Ramos (cell line): ENCODE results near the gene PLEKHG5.

Source experiments
- in situ Hi-C: fragments of 300-500 bp; cut with MboI; formaldehyde crosslinking; loops from one replicate; pipeline ENCODE4 v1.14.3; 2022; ENCODE audit warnings: low sequenced_read_pairs; ENCODE audit not compliant: unreplicated experiment

PLEKHG5 gene, protein sequence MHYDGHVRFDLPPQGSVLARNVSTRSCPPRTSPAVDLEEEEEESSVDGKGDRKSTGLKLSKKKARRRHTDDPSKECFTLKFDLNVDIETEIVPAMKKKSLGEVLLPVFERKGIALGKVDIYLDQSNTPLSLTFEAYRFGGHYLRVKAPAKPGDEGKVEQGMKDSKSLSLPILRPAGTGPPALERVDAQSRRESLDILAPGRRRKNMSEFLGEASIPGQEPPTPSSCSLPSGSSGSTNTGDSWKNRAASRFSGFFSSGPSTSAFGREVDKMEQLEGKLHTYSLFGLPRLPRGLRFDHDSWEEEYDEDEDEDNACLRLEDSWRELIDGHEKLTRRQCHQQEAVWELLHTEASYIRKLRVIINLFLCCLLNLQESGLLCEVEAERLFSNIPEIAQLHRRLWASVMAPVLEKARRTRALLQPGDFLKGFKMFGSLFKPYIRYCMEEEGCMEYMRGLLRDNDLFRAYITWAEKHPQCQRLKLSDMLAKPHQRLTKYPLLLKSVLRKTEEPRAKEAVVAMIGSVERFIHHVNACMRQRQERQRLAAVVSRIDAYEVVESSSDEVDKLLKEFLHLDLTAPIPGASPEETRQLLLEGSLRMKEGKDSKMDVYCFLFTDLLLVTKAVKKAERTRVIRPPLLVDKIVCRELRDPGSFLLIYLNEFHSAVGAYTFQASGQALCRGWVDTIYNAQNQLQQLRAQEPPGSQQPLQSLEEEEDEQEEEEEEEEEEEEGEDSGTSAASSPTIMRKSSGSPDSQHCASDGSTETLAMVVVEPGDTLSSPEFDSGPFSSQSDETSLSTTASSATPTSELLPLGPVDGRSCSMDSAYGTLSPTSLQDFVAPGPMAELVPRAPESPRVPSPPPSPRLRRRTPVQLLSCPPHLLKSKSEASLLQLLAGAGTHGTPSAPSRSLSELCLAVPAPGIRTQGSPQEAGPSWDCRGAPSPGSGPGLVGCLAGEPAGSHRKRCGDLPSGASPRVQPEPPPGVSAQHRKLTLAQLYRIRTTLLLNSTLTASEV

DNA sequence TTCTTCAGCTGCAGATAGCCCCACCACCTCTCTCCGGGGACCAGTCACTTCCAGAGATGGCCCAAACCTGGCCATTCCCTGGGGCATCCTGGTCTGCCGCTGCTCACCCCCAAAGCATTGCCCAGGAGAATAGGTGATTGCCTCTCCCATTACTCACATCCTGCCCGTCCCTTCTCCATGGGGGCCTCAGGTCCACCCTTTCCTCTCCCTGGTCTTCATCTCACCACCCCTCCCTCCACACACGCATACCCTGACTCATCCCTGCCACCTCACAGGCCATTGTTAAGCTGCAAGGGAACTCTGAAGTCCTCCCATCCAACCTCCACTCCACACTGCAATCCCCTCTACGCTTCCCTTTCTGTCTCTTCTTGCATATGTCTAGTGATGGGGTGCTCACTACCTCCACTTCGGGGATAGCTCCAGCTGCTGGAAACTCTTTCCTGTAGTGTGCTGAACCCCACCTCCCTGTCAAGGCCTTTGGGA, at the start of gene PLEKHG5:
PLEKHG5 (minus strand) TSS at position 188 of the 483 bp plus-strand sequence. CDS start 14,096 bp downstream, outside the sequence.
- in situ Hi-C loops, result loop anchor here (25.0 kb wide), 2 partner anchors 146 to 721 kb away; no protein-coding TSS in a partner anchor

DNA sequence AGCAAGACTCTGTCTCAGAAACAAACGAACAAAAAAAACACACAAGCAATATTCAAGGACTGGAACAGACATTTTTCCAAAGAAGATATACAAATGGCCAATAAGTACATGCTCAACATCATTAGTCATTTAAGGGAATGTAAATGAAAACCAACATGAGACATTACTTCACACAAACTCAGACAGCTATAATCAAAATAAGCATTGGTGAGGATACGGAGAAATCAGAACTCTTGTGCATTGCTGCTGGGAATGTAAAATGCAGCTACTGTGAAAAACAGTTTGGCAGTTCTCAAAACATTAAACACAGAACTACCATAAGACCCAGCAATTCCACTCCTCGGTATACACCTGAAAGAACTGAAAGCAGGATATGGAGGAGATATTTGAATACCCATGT, 47.5 kb upstream of the PLEKHG5 start:
- in situ Hi-C loops, result no loop called here

DNA sequence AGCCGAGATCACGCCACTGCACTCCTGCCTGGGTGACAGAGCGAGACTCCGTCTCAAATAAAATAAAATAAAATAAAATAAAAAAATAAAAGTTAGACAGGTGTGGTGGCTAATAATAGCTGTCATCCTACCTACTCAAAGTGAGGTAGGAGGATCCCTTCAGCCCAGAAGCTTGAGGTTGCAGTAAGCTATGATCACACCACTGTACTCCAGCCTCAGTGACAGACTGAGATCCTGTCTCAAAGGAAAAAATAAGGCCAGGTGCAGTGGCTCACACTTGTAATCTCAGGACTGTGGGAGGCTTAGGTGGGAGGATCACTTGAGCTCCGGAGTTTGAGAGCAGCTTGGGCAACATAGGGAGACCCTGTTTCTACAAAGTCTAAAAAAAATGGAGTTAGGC, 44.8 kb upstream of the PLEKHG5 start:
- in situ Hi-C loops, result no loop called here

DNA sequence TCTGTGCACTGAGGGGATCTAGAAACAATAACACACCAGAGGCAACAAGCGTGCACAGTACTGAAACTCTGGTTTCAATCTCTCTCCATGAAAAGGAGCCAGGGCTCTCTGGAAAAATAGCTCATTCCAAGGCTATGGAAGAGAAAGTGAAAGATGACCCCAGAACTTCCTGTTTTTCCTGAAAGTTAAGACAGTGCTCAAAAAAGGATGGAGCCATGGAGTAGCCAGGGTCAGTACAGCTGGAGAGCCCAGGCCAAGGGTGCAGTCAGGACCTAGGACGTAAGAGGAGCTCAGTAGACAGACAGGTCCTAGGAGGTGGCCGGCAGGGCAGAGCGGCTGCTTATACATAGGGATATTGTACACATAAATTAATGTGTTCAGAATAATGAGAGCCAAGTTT, 43.7 kb upstream of the PLEKHG5 start:
- in situ Hi-C loops, result no loop called here

DNA sequence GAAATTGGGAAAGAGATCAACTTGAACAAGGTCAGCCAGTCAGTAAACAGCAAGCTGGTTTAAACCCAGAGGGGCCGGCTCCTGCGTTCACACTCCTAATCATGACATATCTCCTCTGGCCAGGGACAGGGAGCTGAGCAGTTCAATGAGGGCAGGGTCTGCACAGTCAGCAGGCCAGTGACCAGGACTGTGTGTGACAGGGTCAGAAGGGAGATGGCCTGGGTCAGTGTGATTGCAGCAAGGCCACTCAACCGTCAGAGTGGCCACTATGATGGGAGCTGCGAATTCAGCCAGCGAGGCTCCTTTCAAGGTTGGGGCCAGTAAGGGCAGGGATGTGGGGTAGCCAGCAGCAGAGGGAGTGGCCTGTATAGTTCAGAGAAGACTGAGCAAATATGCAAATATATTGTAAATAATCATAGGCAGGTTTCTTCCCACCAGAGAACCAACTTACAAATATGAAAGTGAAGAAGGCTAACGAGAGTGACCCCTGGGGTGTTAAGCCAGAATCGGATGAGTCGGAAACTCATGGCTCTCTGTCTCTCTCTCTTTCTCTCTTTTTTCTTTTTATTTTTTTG, 42.9 kb upstream of the PLEKHG5 start:
- in situ Hi-C loops, result no loop called here

DNA sequence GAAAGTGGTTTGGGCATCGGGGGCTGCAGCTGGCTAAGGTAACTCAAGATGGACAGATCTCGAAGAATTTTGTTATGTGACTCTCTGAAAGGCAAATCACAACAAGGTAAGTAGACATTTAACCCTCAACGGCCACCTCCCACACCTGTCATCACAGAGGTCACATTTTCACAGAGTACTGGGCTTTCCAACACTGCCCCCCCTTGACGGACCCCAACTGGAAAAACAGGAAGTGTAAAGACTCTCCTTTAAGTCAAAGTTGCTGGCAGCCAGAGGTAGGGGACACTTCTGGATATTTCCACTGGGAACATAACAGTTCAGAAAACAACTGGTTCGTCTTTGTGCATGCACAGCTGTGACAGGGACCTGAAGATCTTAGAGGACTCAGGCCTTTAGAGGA, 40.5 kb upstream of the PLEKHG5 start:
- in situ Hi-C loops, result no loop called here

DNA sequence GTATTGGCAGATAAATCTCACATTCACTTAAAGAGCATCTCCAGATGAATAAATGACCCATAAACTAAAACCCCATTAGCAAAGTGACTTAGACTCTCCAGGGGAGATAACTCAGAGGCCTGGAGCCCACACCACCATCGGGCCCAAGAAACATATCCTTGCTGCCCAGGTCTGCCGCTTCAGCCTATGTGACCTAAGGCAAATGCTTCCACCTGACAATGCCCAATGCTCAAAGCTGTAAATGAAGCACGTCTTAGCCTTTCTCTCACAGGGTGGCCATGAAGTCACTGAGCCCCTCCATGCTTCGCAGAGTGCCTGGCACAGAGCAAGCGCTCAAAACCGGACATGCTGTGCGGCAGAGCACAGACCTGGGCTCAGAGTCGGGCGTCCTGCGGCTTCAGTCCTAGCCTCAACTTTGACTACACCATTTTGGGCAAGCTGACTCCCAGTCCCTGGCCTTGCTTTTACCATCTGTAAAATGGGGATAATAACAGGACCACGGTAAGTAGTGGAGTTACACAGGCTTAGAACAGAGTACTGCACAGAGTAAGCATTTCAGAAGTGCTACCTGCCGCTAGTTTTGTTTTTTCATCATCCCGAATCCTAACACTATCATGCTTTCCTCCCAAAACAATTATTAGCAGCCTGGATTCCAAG, 39.2 kb upstream of the PLEKHG5 start:
- in situ Hi-C loops, result no loop called here

DNA sequence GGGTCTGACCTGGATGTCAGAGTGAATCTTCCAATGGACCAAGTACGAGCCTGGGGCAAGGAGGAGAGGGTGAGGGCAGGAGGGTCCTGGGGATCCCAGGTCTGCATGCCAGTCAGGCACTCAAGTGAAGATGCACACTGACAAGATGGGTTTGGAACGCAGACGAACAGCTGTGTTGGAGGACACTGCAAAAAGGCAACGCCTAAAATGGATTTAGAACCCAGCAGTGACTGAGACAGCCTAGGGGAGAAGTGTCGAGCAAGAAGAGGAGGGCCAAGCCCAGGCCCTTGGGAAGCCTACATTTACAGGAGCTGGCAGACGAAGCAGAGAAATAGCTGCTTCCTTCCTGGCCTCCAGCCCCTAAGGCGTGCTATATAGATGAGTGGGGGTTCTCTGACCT, 37.0 kb upstream of the PLEKHG5 start:
- in situ Hi-C loops, result no loop called here

DNA sequence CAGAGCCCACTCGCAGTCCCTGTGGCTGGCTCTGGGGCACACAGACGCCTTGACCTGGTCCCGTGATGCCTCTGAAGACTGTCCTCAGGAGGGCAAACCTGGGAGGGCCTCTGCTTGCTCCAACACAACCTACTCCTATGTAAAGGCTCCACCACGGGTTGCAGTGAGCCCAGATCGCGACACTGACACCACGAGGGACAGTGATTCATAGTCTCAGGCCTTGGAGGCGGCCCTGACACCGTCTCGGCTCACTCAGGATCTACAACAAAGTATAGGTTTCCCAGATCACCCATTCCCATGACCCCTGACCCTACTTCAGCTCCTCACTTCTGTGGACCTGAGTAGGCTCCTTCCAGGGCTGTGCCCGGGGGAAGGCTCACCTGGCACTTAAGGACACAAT, 34.8 kb upstream of the PLEKHG5 start:
- in situ Hi-C loops, result no loop called here

DNA sequence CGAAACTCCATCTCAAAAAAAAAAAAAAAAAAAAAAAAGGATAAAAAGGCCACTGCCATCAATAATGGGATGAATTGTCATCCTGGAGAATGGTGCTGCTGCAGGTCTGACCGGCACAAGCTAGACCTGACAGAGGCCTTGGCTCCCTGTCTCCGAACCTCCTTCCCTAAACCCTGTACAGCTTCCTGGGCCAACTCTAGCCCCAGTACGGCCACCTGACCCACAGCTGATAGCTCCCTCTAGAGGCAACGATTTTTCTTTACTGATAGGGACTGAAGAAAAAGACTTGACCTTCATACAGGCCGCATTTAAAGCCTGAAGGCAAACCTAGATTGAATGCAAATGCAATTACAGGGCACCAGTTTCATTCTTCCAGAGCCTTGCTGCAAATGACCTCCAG, 32.1 kb upstream of the PLEKHG5 start:
- in situ Hi-C loops, result no loop called here

DNA sequence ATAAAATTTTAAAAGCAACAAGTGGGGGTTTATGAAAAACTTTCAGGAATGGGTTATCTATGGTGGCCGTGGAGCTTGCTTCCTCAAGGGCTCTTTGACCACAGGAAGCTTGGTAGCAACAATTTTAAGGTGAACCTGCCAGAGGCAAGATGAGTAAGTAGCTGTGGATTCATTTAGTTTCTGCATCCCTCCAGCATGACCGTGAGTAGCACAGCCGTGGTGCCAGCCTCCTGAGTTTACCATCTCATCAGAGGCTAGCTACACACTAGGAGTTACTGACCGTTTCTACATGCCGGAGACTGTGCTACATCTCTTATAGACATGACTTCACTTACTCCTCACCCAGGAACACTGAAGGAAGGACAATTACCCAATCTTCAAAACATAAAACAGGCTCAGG, 30.1 kb upstream of the PLEKHG5 start:
- in situ Hi-C loops, result no loop called here

DNA sequence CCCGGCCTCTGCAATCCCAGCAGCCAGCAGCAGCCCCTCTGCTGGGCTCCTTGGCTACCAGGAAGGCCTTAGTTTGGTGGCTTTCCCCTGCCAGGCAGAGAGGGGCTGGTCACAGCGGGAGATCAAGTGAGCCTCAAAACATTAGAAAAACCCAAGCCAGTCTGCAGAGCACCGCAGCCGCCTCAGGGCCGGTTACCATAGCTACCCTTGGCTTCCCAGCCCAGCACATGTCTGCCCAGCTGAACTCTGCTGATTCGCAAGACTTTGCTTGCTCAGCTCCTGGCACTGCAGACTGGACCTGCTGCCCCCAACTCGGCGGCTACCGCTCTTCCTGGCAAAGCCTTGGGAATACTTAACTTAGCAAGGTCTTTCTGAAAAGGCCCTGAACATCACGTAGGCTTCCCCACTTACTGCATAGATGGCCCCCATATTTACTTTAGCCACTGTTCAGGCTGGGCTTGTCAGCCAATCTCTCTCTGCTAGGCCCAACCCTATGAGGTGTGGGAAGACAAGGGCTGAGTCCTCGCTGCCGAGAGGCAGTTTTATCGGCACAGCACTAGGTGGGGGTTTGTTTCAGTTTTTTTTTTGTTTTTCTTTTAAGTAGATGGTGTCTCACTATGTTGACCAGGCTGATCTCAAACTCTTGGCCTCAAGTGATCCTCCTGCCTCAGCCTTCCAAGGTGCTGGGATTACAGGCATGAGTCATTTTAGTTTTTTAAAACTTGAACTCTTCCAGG, 28.6 kb upstream of the PLEKHG5 start:
- in situ Hi-C loops, result no loop called here

DNA sequence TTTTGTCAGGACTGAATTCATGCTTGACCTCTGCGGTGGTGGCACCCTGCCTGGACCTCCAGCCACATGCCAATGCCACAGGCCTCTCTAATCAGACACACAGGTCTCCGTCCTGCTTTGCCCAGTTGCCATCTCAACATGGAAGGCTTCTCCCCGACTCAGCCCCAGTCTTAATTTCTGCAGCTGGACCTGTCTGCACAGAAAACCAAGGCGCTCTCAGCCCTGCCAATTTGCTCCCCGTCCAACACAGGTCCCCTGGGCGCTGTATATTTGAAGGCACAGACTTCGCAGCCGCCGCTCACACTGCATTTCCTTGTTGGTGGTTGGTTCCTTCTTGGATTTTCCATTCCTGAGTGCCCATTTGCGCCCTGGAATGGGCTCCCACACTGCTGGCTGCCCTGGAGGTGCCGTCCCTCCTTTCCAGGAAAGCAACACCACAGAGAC, 28.0 kb upstream of the PLEKHG5 start:
- in situ Hi-C loops, result no loop called here

DNA sequence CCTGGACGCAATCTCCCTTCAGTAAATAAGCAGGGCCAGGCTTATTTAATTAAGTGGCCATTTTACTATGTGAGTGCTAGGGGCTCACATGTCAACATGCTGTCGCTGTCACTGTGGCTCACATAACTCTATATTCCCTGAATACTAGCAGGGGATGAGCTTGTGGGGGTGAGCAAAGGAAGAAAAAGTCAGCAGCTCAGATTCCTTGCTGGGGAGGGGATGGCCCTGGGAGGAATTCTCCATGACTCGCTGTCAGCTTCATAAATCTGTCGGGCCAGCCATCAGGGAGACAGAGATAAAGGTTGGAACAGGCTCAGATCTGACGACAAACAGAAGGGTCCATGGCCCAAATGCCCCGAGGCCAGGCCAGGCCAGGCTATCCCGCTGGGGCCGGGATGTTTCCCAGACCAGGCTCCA, 26.0 kb upstream of the PLEKHG5 start:
- in situ Hi-C loops, result no loop called here

DNA sequence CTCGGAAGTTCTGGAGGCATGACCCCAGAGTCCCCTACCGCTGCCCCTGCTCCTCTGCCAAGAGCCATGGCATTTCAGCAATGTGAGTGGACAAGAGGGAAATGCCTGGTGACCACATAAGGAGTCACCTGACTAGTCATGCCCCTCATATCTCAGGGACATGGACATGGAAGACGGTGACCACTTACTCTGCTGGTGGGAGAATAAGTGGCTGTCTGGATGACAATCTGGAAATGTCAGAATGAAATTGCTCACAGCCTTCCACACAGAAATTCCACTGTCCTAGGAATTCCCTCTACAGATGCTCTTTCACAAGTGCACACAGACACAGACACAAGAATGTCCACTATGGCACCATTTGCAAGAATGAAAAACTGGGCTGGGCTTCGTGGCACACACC, 24.3 kb upstream of the PLEKHG5 start:
- in situ Hi-C loops, result no loop called here

DNA sequence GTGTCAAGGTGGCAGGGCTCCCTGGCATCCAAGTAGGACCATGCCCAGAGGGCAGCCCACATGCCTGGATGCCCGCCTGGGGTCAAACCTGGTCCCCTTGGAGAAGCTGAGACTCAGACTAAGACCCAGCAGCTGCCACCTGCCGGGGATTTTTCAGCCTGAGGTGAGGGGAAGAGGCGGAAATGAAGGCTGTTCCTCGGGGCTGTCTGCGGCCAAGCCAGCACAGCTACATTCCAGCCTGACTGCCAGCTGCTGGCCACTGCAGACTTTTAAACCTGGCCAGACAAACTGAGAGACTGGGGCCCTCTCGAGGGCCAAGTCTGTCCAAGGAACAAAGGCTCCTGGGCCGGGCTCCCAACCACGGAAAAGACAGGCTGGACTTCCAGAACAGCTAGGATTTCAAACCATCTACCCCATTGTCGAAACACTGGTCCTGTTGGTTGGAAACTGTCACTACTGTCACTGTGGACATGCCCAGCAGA, 21.9 kb upstream of the PLEKHG5 start:
- in situ Hi-C loops, result no loop called here

DNA sequence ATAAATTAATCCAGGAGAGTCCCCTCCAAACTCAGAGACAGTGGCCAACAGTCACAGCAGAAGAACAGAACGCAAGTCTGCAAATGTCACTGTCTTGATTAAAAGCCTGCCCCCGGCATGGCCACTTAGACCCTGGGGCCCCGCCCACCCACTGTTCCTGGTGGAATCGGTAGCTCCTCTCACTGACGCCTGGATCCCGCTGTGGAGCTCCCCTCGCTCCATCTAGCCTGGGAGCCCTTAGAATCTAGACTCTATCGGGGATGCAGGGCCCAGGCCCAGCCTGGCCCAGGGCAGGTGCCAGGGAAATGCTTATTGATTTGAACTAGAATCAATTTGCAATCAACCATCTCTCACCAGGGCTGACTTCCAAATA, 21.4 kb upstream of the PLEKHG5 start:
- in situ Hi-C loops, result no loop called here

DNA sequence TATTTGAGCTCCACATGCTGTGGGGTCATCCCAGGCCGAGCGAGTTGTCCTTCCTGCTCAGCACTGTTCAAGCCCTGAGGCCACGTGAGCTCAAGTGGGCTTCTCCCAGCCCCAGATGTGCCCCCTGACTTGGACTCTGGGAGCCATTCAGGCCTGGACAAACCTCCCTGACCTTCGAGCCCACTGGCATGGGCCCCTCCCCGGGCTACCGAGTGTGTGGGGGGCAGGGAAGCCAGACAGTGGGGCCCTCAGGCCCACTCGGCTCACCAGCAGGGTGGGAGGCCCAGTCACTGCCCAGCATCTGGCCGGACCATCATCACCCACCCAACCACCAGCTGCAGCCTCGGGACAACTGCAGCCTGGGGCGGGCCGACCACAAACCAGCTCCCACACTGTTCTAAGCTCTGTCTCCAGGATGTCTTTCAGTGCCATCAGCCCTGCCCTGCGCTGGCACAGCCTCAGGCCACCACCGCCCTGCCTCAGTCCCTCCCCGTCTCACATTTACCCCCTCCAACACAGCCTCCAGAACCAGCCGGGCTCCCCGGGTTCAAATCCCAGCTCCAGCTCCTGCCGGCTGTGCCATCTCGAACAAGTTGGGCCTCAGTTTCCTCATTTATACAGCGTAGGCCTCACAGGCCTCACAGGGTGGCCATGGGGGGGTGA, 20.9 kb upstream of the PLEKHG5 start:
- in situ Hi-C loops, result no loop called here
